ENCODE results near the gene LCN9. TPM values are rescaled to one million over a fixed set of nuclear protein-coding genes. Genes with fewer than 3 reads are reported as not detected.

LCN9 gene
- total RNA-seq, 1 experiment from 2014 or later, result 0.52 TPM

GRCh38 chr9:135694414-135694813 is 31.3 kb downstream of the LCN9 start:
- Histone ChIP-seq H4K91ac (ENCODE audit: insufficient read length, low read depth, low read length) (no peak overlapping the region), H3K9ac (ENCODE audit: extremely low read depth, insufficient read length, low read length) (no peak overlapping the region), H3K9me3 (ENCODE audit: control insufficient read depth, low read depth, low read length) (no peaks in the 10 kb centered on the region), H3K4me1 (ENCODE audit: insufficient read depth, low read length) (no peaks in the 10 kb centered on the region), H3K79me2 (ENCODE audit: insufficient read depth, low read length) (no peaks in the 10 kb centered on the region), H2BK12ac (ENCODE audit: insufficient read length, low read depth, low read length) (no peak overlapping the region), H2BK120ac (ENCODE audit: low read depth, low read length, poor library complexity, severe bottlenecking) (no peak overlapping the region), H4K5ac (ENCODE audit: insufficient read length, low read depth, low read length) (no peak overlapping the region), H3K23me2 (ENCODE audit: insufficient read length, low read depth, low read length, poor library complexity, severe bottlenecking) (no peaks in the 10 kb centered on the region), H3K23ac (ENCODE audit: insufficient read length, low read depth, low read length) (no peak overlapping the region), H3K27me3 (ENCODE audit: insufficient read depth, low read length) (no peaks in the 10 kb centered on the region), H3T11ph (ENCODE audit: low read length) (no peak overlapping the region), H4K8ac (replicated peaks; ENCODE audit: insufficient read length, low read depth, low read length) (no peak overlapping the region), H3K14ac (ENCODE audit: insufficient read depth, low read length) (no peak overlapping the region), H3K18ac (ENCODE audit: insufficient read length, low read depth, low read length) (no peak overlapping the region), H3K27ac (ENCODE audit: insufficient read length, low read depth, low read length) (no peak overlapping the region), H3K56ac (ENCODE audit: insufficient read length, low read depth, low read length) (no peak overlapping the region), H2AK5ac (ENCODE audit: insufficient read length, low read length) (no peak overlapping the region), H2BK5ac (ENCODE audit: insufficient read length, low read length) (no peak overlapping the region), H2AFZ (ENCODE audit: low read length) (no peak overlapping the region), H2BK20ac (ENCODE audit: low read depth, low read length, poor library complexity, severe bottlenecking) (no peak overlapping the region), H2BK15ac (ENCODE audit: low read depth, low read length) (no peak overlapping the region), H3K4ac (ENCODE audit: low read depth, low read length) (no peak overlapping the region), H4K20me1 (ENCODE audit: control insufficient read depth, insufficient read depth, insufficient read length) (no peaks in the 10 kb centered on the region), H3K4me2 (ENCODE audit: insufficient read depth, insufficient read length, low read length) (no peak overlapping the region), H3K79me1 (ENCODE audit: insufficient read depth, low read depth, low read length, poor library complexity, severe bottlenecking) (no peaks in the 10 kb centered on the region)
- Mint-ChIP-seq H3K27me3 (ENCODE audit: low read depth) (peaks cover 2% of the 10 kb centered on the region; the same call in 1 of the 2 replicates), H3K4me1 (peaks cover 9 to 13% of the 10 kb centered on the region in 2 experiments), H3K4me3 (no peak overlapping the region), H3K9me3 (no peaks in the 10 kb centered on the region; a peak in 1 of 5 replicates), H3K27ac (no peak overlapping the region), H3K36me3 (ENCODE audit: insufficient read depth in 1 of 3, low read depth in 3 of 3) (no peaks in the 10 kb centered on the region; a peak in 1 of 7 replicates)
- DNase-seq, result no peak
- no CpG with 5 or more reads among the region's 18 CpGs for WGBS (ENCODE audit: extremely low coverage, insufficient read length, low lambda C conversion rate)
- TF ChIP-seq CTCF (conservative IDR thresholded peaks at IDR 0.05), result no peak
